Measurements from ENCODE around the gene CCT8.

Gene CCT8, protein sequence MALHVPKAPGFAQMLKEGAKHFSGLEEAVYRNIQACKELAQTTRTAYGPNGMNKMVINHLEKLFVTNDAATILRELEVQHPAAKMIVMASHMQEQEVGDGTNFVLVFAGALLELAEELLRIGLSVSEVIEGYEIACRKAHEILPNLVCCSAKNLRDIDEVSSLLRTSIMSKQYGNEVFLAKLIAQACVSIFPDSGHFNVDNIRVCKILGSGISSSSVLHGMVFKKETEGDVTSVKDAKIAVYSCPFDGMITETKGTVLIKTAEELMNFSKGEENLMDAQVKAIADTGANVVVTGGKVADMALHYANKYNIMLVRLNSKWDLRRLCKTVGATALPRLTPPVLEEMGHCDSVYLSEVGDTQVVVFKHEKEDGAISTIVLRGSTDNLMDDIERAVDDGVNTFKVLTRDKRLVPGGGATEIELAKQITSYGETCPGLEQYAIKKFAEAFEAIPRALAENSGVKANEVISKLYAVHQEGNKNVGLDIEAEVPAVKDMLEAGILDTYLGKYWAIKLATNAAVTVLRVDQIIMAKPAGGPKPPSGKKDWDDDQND

DNA sequence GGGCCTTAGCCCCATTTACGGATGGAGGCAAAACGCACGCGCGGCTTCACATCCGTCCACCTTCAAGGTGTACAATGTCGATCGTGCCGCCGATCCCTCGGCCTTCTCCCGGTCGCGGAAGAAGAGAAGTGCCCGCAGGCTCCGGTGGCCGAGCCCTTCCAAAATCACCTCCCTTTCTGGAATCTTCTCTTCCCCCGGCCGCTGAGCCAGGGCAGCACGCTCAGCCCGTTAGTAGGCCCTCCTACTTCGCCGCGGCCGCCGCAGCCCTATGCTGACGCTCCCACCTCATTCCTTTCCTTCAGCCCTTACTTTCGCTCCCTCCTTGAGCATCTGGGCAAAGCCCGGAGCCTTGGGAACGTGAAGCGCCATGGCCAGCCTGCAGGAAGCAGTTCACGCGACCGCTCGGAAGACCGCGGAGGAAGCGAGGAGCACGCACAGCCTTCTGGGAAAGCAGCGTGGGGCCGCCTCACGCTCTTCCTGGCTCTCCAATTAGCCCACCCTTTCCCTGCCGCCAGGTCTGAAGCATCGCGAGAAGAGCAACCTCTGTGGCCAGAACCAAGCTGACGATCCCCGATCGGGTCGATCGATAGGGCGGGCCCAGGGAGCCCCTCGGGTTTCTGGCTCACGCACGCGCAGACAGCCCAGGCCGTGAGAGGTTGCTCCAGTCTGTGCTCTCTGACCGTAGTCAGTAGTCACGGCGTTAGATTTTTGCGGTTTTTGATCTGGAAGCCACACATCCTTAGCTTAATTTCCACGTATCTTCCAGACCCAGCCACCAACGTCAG lies at the start of gene CCT8:
CCT8 (minus strand) TSS at position 427 of the 785 bp plus-strand sequence; CDS start at position 369, 58 bp downstream.
- H3K27ac ChIP-seq (ENCODE audit: low read depth in 2 of 2, low read length in 2 of 2): peak within 1 kb of the TSS; percentile 86 to 89
- H3K27me3 ChIP-seq (ENCODE audit: control insufficient read depth in 2 of 2, insufficient read depth in 2 of 2, low read length in 2 of 2): no peaks in the 10 kb centered on the region
- H3K4me1 ChIP-seq (ENCODE audit: control insufficient read depth in 2 of 2, insufficient read depth in 2 of 2, low read length in 2 of 2): peaks cover 10 to 12% of the 10 kb centered on the region in 2 donors
- H3K4me3 ChIP-seq (ENCODE audit: low read length in 2 of 2): peak within 1 kb of the TSS; percentile 92
- no peaks in the 10 kb centered on the region for H3K9me3 ChIP-seq (ENCODE audit: control insufficient read depth in 2 of 2, low read length in 2 of 2)
- peak within 1 kb of the TSS; percentile 83 to 94 for H3K9ac ChIP-seq (ENCODE audit: low read depth in 1 of 2, low read length in 2 of 2)
- H3K36me3 ChIP-seq (ENCODE audit: control insufficient read depth in 2 of 2, insufficient read depth in 2 of 2, low read length in 2 of 2): peaks cover 0 to 9% of the 10 kb centered on the region in 2 donors

- Histone ChIP-seq H3K27me3 (ENCODE audit: control insufficient read depth in 2 of 2, insufficient read depth in 2 of 2, low read length in 2 of 2) (no peaks in the 10 kb centered on the region), H3K9ac (ENCODE audit: low read depth in 1 of 2, low read length in 2 of 2) (no peak overlapping the region), H3K36me3 (ENCODE audit: control insufficient read depth in 2 of 2, insufficient read depth in 2 of 2, low read length in 2 of 2) (no peaks in the 10 kb centered on the region), H3K4me1 (ENCODE audit: control insufficient read depth in 2 of 2, insufficient read depth in 2 of 2, low read length in 2 of 2) (no peaks in the 10 kb centered on the region), H3K27ac (ENCODE audit: low read depth in 2 of 2, low read length in 2 of 2) (no peak overlapping the region), H3K9me3 (ENCODE audit: control insufficient read depth in 2 of 2, low read length in 2 of 2) (no peaks in the 10 kb centered on the region), H3K4me3 (ENCODE audit: low read length in 2 of 2) (no peak overlapping the region)
These were observed 48.3 kb upstream of the CCT8 start for GRCh38 chr21:29121759-29122158.

- Histone ChIP-seq H3K9me3 (ENCODE audit: control insufficient read depth in 2 of 2, low read length in 2 of 2) (no peaks in the 10 kb centered on the region), H3K27ac (ENCODE audit: low read depth in 2 of 2, low read length in 2 of 2) (no peak overlapping the region), H3K4me3 (ENCODE audit: low read length in 2 of 2) (no peak overlapping the region), H3K36me3 (ENCODE audit: control insufficient read depth in 2 of 2, insufficient read depth in 2 of 2, low read length in 2 of 2) (no peaks in the 10 kb centered on the region), H3K4me1 (ENCODE audit: control insufficient read depth in 2 of 2, insufficient read depth in 2 of 2, low read length in 2 of 2) (no peaks in the 10 kb centered on the region), H3K9ac (ENCODE audit: low read depth in 1 of 2, low read length in 2 of 2) (no peak overlapping the region), H3K27me3 (ENCODE audit: control insufficient read depth in 2 of 2, insufficient read depth in 2 of 2, low read length in 2 of 2) (no peaks in the 10 kb centered on the region)
These were observed 44.0 kb upstream of the CCT8 start for GRCh38 chr21:29117372-29117955.

- Histone ChIP-seq H3K9ac (ENCODE audit: low read depth in 1 of 2, low read length in 2 of 2) (no peak overlapping the region), H3K4me1 (ENCODE audit: control insufficient read depth in 2 of 2, insufficient read depth in 2 of 2, low read length in 2 of 2) (no peaks in the 10 kb centered on the region), H3K27me3 (ENCODE audit: control insufficient read depth in 2 of 2, insufficient read depth in 2 of 2, low read length in 2 of 2) (no peaks in the 10 kb centered on the region)
These were observed 42.5 kb upstream of the CCT8 start for GRCh38 chr21:29115899-29116298.

DNA sequence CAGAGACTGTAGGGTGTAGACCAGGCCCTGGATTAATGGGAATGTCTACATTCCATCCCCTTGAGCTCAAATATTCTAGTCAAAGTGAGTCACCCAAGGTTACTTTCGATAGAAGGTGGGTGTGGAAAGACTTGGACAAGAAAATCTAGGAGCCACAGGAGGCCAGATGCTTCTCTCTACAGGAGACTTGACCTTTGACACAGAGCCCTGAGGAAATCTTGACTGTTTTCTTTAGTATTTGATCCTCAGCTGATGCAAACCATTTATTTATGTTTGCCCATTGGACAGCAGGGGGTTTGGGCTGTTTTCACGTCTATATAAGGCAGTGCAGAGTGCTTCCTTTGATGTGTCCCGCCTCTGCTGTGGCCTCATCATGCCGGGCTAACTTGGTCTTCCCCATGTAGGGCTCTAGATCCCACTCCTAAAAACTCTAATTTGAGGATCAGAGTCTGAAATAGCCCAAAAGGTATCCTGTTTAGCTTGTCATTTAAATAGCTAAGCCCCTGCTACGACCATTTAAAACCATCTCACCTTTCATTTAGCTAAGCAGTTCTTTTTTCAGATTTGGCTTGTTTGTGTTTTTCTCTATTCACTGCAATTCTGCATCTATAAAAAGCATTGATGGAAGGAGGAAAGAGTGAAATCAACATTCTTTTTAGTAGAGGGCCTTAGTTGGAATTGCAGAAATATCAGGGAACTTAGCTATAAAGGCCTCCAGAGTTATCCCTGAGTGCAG lies 41.5 kb upstream of the CCT8 start:
- Histone ChIP-seq H3K4me3 (ENCODE audit: low read length in 2 of 2) (no peak overlapping the region), H3K27me3 (ENCODE audit: control insufficient read depth in 2 of 2, insufficient read depth in 2 of 2, low read length in 2 of 2) (no peaks in the 10 kb centered on the region), H3K27ac (ENCODE audit: low read depth in 2 of 2, low read length in 2 of 2) (no peak overlapping the region), H3K4me1 (ENCODE audit: control insufficient read depth in 2 of 2, insufficient read depth in 2 of 2, low read length in 2 of 2) (no peaks in the 10 kb centered on the region), H3K9me3 (ENCODE audit: control insufficient read depth in 2 of 2, low read length in 2 of 2) (no peaks in the 10 kb centered on the region), H3K9ac (ENCODE audit: low read depth in 1 of 2, low read length in 2 of 2) (no peak overlapping the region), H3K36me3 (ENCODE audit: control insufficient read depth in 2 of 2, insufficient read depth in 2 of 2, low read length in 2 of 2) (no peaks in the 10 kb centered on the region)

More at GRCh38 chr21:29115899-29116298, 42.5 kb upstream of the CCT8 start:
- no peaks in the 10 kb centered on the region for H3K36me3 ChIP-seq (ENCODE audit: control insufficient read depth in 2 of 2, insufficient read depth in 2 of 2, low read length in 2 of 2)
- H3K27ac ChIP-seq (ENCODE audit: low read depth in 2 of 2, low read length in 2 of 2): no peak overlapping the region
- no peaks in the 10 kb centered on the region for H3K9me3 ChIP-seq (ENCODE audit: control insufficient read depth in 2 of 2, low read length in 2 of 2)
- H3K4me3 ChIP-seq (ENCODE audit: low read length in 2 of 2): no peak overlapping the region

GRCh38 chr21:29105218-29105617 lies 31.8 kb upstream of the CCT8 start:
- H3K4me1 ChIP-seq (ENCODE audit: control insufficient read depth in 2 of 2, insufficient read depth in 2 of 2, low read length in 2 of 2): no peaks in the 10 kb centered on the region
- H3K36me3 ChIP-seq (ENCODE audit: control insufficient read depth in 2 of 2, insufficient read depth in 2 of 2, low read length in 2 of 2): peaks cover 0 to 1% of the 10 kb centered on the region in 2 donors
- H3K9ac ChIP-seq (ENCODE audit: low read depth in 1 of 2, low read length in 2 of 2): no peak overlapping the region
- H3K27me3 ChIP-seq (ENCODE audit: control insufficient read depth in 2 of 2, insufficient read depth in 2 of 2, low read length in 2 of 2): no peaks in the 10 kb centered on the region
- no peak overlapping the region for H3K27ac ChIP-seq (ENCODE audit: low read depth in 2 of 2, low read length in 2 of 2)
- no peaks in the 10 kb centered on the region for H3K9me3 ChIP-seq (ENCODE audit: control insufficient read depth in 2 of 2, low read length in 2 of 2)
- H3K4me3 ChIP-seq (ENCODE audit: low read length in 2 of 2): no peak overlapping the region

GRCh38 chr21:29104239-29104708 lies 30.8 kb upstream of the CCT8 start:
- H3K4me3 ChIP-seq (ENCODE audit: low read length in 2 of 2): no peak overlapping the region
- H3K9ac ChIP-seq (ENCODE audit: low read depth in 1 of 2, low read length in 2 of 2): no peak overlapping the region
- no peak overlapping the region for H3K27ac ChIP-seq (ENCODE audit: low read depth in 2 of 2, low read length in 2 of 2)
- no peaks in the 10 kb centered on the region for H3K9me3 ChIP-seq (ENCODE audit: control insufficient read depth in 2 of 2, low read length in 2 of 2)
- peaks cover 0 to 1% of the 10 kb centered on the region in 2 donors for H3K36me3 ChIP-seq (ENCODE audit: control insufficient read depth in 2 of 2, insufficient read depth in 2 of 2, low read length in 2 of 2)
- no peaks in the 10 kb centered on the region for H3K4me1 ChIP-seq (ENCODE audit: control insufficient read depth in 2 of 2, insufficient read depth in 2 of 2, low read length in 2 of 2)
- no peaks in the 10 kb centered on the region for H3K27me3 ChIP-seq (ENCODE audit: control insufficient read depth in 2 of 2, insufficient read depth in 2 of 2, low read length in 2 of 2)

DNA sequence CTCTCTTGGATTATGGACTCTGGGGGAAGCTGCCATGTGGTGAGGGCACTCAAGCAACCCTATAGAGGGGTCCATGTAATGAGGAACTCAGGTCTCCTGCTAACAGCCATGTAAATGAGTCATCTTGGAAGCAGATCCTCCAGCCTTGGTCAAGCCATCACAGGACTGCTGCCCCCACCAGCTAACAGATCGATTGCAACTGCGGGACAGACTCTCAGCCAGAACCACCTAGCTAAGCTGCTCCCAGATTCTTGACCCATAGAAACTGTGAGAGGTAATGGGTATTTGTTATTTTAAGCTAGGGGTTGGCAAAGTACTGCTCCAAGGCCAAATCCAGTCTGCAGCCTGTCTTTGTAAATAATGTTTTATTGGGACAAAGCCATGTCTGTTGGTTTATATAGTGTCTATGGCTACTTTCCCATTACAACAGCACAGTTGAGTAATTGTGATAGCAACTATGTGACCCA lies 29.4 kb upstream of the CCT8 start:
- no peaks in the 10 kb centered on the region for H3K27me3 ChIP-seq (ENCODE audit: control insufficient read depth in 2 of 2, insufficient read depth in 2 of 2, low read length in 2 of 2)
- no peaks in the 10 kb centered on the region for H3K4me1 ChIP-seq (ENCODE audit: control insufficient read depth in 2 of 2, insufficient read depth in 2 of 2, low read length in 2 of 2)
- no peak overlapping the region for H3K4me3 ChIP-seq (ENCODE audit: low read length in 2 of 2)
- peaks cover 0 to 1% of the 10 kb centered on the region in 2 donors for H3K36me3 ChIP-seq (ENCODE audit: control insufficient read depth in 2 of 2, insufficient read depth in 2 of 2, low read length in 2 of 2)
- no peak overlapping the region for H3K27ac ChIP-seq (ENCODE audit: low read depth in 2 of 2, low read length in 2 of 2)
- H3K9me3 ChIP-seq (ENCODE audit: control insufficient read depth in 2 of 2, low read length in 2 of 2): no peaks in the 10 kb centered on the region
- no peak overlapping the region for H3K9ac ChIP-seq (ENCODE audit: low read depth in 1 of 2, low read length in 2 of 2)

DNA sequence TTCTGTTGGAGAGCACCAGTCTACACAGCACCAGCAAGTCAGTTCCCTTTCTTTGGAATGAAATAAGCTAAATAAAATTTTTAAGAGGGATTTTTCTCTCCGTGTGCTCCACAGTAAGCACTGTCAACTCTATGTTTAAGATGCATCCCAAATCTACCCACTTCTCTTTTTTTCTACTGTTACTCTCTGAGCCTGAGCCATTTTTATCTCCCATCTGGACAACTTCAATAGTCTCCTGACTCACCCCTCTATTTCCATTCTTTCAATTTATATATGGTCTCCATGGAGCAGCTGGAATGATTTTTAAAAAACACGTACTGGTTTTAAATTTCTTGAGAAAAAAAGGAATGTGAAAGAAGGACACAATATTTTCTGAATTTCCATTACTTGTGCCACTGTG lies 24.7 kb upstream of the CCT8 start:
- Histone ChIP-seq H3K36me3 (ENCODE audit: control insufficient read depth in 2 of 2, insufficient read depth in 2 of 2, low read length in 2 of 2) (peaks cover 0 to 1% of the 10 kb centered on the region in 2 donors), H3K27me3 (ENCODE audit: control insufficient read depth in 2 of 2, insufficient read depth in 2 of 2, low read length in 2 of 2) (no peaks in the 10 kb centered on the region), H3K4me3 (ENCODE audit: low read length in 2 of 2) (no peak overlapping the region), H3K9me3 (ENCODE audit: control insufficient read depth in 2 of 2, low read length in 2 of 2) (no peaks in the 10 kb centered on the region), H3K9ac (ENCODE audit: low read depth in 1 of 2, low read length in 2 of 2) (no peak overlapping the region), H3K27ac (ENCODE audit: low read depth in 2 of 2, low read length in 2 of 2) (no peak overlapping the region), H3K4me1 (ENCODE audit: control insufficient read depth in 2 of 2, insufficient read depth in 2 of 2, low read length in 2 of 2) (no peaks in the 10 kb centered on the region)

Measured in mucosa of rectum (tissue), 2 donors.